HG02884 (cell line): ENCODE data around the gene SELL.
A peak's percentile ranks its signal among the peaks of the same experiment; 100 is the strongest.
"Not testable (repeated sequence)": the region's sequence is repeated elsewhere in the genome, so short reads cannot be mapped to it uniquely, and the experiment has no call there.

Experiments used
- ATAC-seq: cut with Tn5 transposase; IDR thresholded peaks from one replicate; pipeline ENCODE4 v1.9.1; 2021; ENCODE audit warnings: mild to moderate bottlenecking, moderate library complexity; ENCODE audit not compliant: unreplicated experiment

SELL gene

GRCh38 chr1:169711469-169712308 is at the start of gene SELL:
TSS of gene SELL (minus strand) at chr1:169711620. CDS start at chr1:169711498, 122 bp downstream.
- ATAC-seq, result peak; percentile 69

GRCh38 chr1:169759038-169759437 is 47.6 kb upstream of the SELL start:
- ATAC-seq, result no peak

GRCh38 chr1:169753549-169753948 is 42.1 kb upstream of the SELL start:
- no peak for ATAC-seq

- ATAC-seq, result no peak
These were observed 38.6 kb upstream of the SELL start for GRCh38 chr1:169750041-169750440.

- ATAC-seq, result no peak
These were observed 35.1 kb upstream of the SELL start for GRCh38 chr1:169746550-169746949.

- no peak for ATAC-seq
These were observed 33.8 kb upstream of the SELL start for GRCh38 chr1:169745015-169745861.

GRCh38 chr1:169741666-169742394 is 30.4 kb upstream of the SELL start:
- no peak for ATAC-seq

GRCh38 chr1:169739980-169740379 is 28.6 kb upstream of the SELL start:
- ATAC-seq, result no peak

- ATAC-seq, result no peak
These were observed 22.5 kb upstream of the SELL start, which contains the start of gene SELE for GRCh38 chr1:169733924-169734323. TSS of gene SELE (minus strand) at chr1:169734079. CDS start at chr1:169733612, 467 bp downstream.

- no peak for ATAC-seq
These were observed 20.0 kb upstream of the SELL start for GRCh38 chr1:169731446-169731845.

GRCh38 chr1:169729991-169730390 is 18.6 kb upstream of the SELL start:
- ATAC-seq, result no peak

GRCh38 chr1:169727307-169727706 is 15.9 kb upstream of the SELL start:
- ATAC-seq, result no peak

GRCh38 chr1:169726851-169727250 is 15.4 kb upstream of the SELL start:
- no peak for ATAC-seq

GRCh38 chr1:169725930-169726329 is 14.5 kb upstream of the SELL start:
- ATAC-seq, result no peak

GRCh38 chr1:169724168-169724567 is 12.7 kb upstream of the SELL start:
- ATAC-seq, result no peak

GRCh38 chr1:169723763-169724162 is 12.3 kb upstream of the SELL start:
- no peak for ATAC-seq

GRCh38 chr1:169722779-169723178 is 11.4 kb upstream of the SELL start:
- ATAC-seq, result no peak

GRCh38 chr1:169715100-169715499 is 3.7 kb upstream of the SELL start:
- not testable (repeated sequence) for ATAC-seq

- ATAC-seq, result not testable (repeated sequence)
These were observed 1.7 kb upstream of the SELL start for GRCh38 chr1:169713090-169713489.

GRCh38 chr1:169712309-169712631 is 850 bp upstream of the SELL start:
- no peak for ATAC-seq

- ATAC-seq, result no peak
These were observed 2.8 kb downstream of the SELL start for GRCh38 chr1:169708647-169709046.
